Liver (tissue), 9 donors: Measurements from ENCODE around the gene ANKS1A. TPM values are rescaled to one million over a fixed set of nuclear protein-coding genes. Genes with fewer than 3 reads are reported as not detected.

Experiments
- DNase-seq: peaks from one replicate; pipeline ENCODE4 v3.0.0-alpha.2; 2017; ENCODE audit warnings: low spot score
- H3K27ac ChIP-seq, 2 donors: one replicate each; pipeline ENCODE4 v1.7.0; 2013; ENCODE audit warnings: inconsistent platforms in 2 of 2, low read length in 2 of 2, control low read depth in 1 of 2, low read depth in 1 of 2, mild to moderate bottlenecking in 1 of 2
- H3K27me3 ChIP-seq, 4 donors: one replicate each; pipeline versions ENCODE4 v1.6.1 to v1.7.0; 2013; ENCODE audit warnings: low read length in 3 of 4, inconsistent platforms in 1 of 4, mild to moderate bottlenecking in 1 of 4, moderate library complexity in 1 of 4; ENCODE audit not compliant: control insufficient read depth in 4 of 4, insufficient read depth in 4 of 4
- H3K36me3 ChIP-seq, 4 donors: one replicate each; pipeline versions ENCODE4 v1.6.1 to v1.7.0; 2013; ENCODE audit warnings: low read length in 3 of 4, mild to moderate bottlenecking in 3 of 4, low read depth in 1 of 4, moderate library complexity in 1 of 4; ENCODE audit not compliant: control insufficient read depth in 4 of 4, insufficient read depth in 3 of 4
- H3K4me1 ChIP-seq, 4 donors: one replicate each; pipeline versions ENCODE4 v1.6.1 to v1.7.0; 2013; ENCODE audit warnings: low read length in 3 of 4, mild to moderate bottlenecking in 3 of 4, moderate library complexity in 1 of 4; ENCODE audit not compliant: control insufficient read depth in 4 of 4, insufficient read depth in 4 of 4
- H3K4me3 ChIP-seq, 3 donors: one replicate each; pipeline versions ENCODE4 v1.6.1 to v1.7.0; 2013; ENCODE audit warnings: low read length in 3 of 3, control low read depth in 1 of 3, low read depth in 1 of 3, mild to moderate bottlenecking in 1 of 3
- H3K9ac ChIP-seq, 2 donors: one replicate each; pipeline ENCODE4 v1.7.0; 2013; ENCODE audit warnings: low read length in 2 of 2, mild to moderate bottlenecking in 2 of 2, moderate library complexity in 2 of 2, control low read depth in 1 of 2, low read depth in 1 of 2
- H3K9me3 ChIP-seq, 4 donors: one replicate each; pipeline versions ENCODE4 v1.6.1 to v1.7.0; 2013; ENCODE audit warnings: low read length in 3 of 4; ENCODE audit not compliant: control insufficient read depth in 4 of 4
- ATF3 ChIP-seq: IDR thresholded peaks from 2 replicates; pipeline ENCODE4 v1.6.1; 2016; ENCODE audit warnings: antibody characterized with exemption
- EGR1 ChIP-seq, 2 donors: IDR thresholded peaks; 2 replicates each; pipeline ENCODE4 v1.6.1; 2016 to 2018; ENCODE audit warnings: antibody characterized with exemption in 2 of 2, low read depth in 2 of 2
- FOXA1 ChIP-seq: IDR thresholded peaks from 2 replicates; pipeline ENCODE4 v1.6.1; 2016; ENCODE audit warnings: antibody characterized with exemption
- FOXA2 ChIP-seq: IDR thresholded peaks from 2 replicates; pipeline ENCODE4 v1.6.1; 2016; ENCODE audit warnings: antibody characterized with exemption
- HNF4A ChIP-seq, 2 donors: conservative IDR thresholded peaks; 2 replicates each; pipeline ENCODE4 v1.6.1; 2016; ENCODE audit warnings: antibody characterized with exemption in 2 of 2, mild to moderate bottlenecking in 2 of 2
- HNF4G ChIP-seq: IDR thresholded peaks from 2 replicates; pipeline ENCODE4 v1.6.1; 2016; ENCODE audit warnings: antibody characterized with exemption
- JUND ChIP-seq, 2 donors: IDR thresholded peaks; 2 replicates each; pipeline ENCODE4 v1.6.1; 2016; ENCODE audit warnings: antibody characterized with exemption in 2 of 2
- MAX ChIP-seq: IDR thresholded peaks from 2 replicates; pipeline ENCODE4 v1.6.1; 2016; ENCODE audit warnings: antibody characterized with exemption
- RAD21 ChIP-seq, 2 donors: IDR thresholded peaks; 2 replicates each; pipeline ENCODE4 v1.6.1; 2016; ENCODE audit warnings: antibody characterized with exemption in 2 of 2, mild to moderate bottlenecking in 2 of 2
- REST ChIP-seq: IDR thresholded peaks from 2 replicates; pipeline ENCODE4 v1.6.1; 2016; ENCODE audit warnings: antibody characterized with exemption, mild to moderate bottlenecking
- SP1 ChIP-seq: IDR thresholded peaks from 2 replicates; pipeline ENCODE4 v1.6.1; 2018; ENCODE audit warnings: antibody characterized with exemption, mild to moderate bottlenecking
- TAF1 ChIP-seq: conservative IDR thresholded peaks from 2 replicates; pipeline ENCODE4 v1.6.1; 2016; ENCODE audit warnings: antibody characterized with exemption, mild to moderate bottlenecking
- YY1 ChIP-seq: IDR thresholded peaks from 2 replicates; pipeline ENCODE4 v1.6.1; 2016; ENCODE audit warnings: antibody characterized with exemption, mild to moderate bottlenecking
- ZBTB33 ChIP-seq: IDR thresholded peaks from 2 replicates; pipeline ENCODE4 v1.6.1; 2016; ENCODE audit warnings: antibody characterized with exemption
- WGBS: extraction: QIAGEN DNeasy Blood & Tissue Kit; methylation state at CpG from one replicate; pipeline ENCODE4 v1.1.7; 2013; 5-methylcytosine and 5-hydroxymethylcytosine counted together
- polyA plus RNA-seq, 2 donors: library from polyadenylated mRNA; stranded (reverse) in 1 of 2; unstranded in 1 of 2; fragments of 200-250 nt in 1 of 2; fragments of >200 nt in 1 of 2; fragmentation: Nextera tagmentation in 1 of 2; extraction: Ambion mirVana in 1 of 2; gene quantifications; one replicate each; pipeline versions ENCODE4 v1.2.1 to v1.2.3, GENCODE V29; 2013 to 2015
- total RNA-seq, 2 donors: library from RNA; depleted of rRNA; stranded (reverse); fragments of >200 nt; gene quantifications; one replicate each; pipeline ENCODE4 v1.2.3, GENCODE V29; 2014
- donor health status: healthy.
- donor health status: healthy.
- donor health status: healthy.
- donor health status: healthy.
- donor health status: healthy.

The ANKS1A gene
- total and polyA plus RNA-seq, 4 donors, result 4.3 to 18.7 (median 6.7) TPM

GRCh38 chr6:35128042-35128441 lies 239.0 kb downstream of the ANKS1A start:
- no peaks in the 10 kb centered on the region for H3K9me3 ChIP-seq
- no peak for DNase-seq
- H3K27ac ChIP-seq, result no peak overlapping the region
- peaks cover 0 to 2% (median 0%) of the 10 kb centered on the region in 4 donors for H3K4me1 ChIP-seq
- WGBS, result 89% methylated on average over 4 of the region's 4 CpGs
- no peak overlapping the region for H3K4me3 ChIP-seq
- H3K36me3 ChIP-seq, result no peaks in the 10 kb centered on the region
- H3K27me3 ChIP-seq, result no peaks in the 10 kb centered on the region
- TF ChIP-seq FOXA2 (no peak), ZBTB33 (no peak), ATF3 (no peak), EGR1 (IDR thresholded peaks at IDR 0.05; ENCODE audit: low read depth in 2 of 2) (no peak), SP1 (no peak), HNF4A (conservative IDR thresholded peaks at IDR 0.05) (no peak), RAD21 (IDR thresholded peaks at IDR 0.05) (no peak)
- H3K9ac ChIP-seq, result no peak overlapping the region

- no peak overlapping the region for H3K27ac ChIP-seq
- H3K27me3 ChIP-seq, result no peaks in the 10 kb centered on the region
- peaks cover 0 to 2% (median 0%) of the 10 kb centered on the region in 4 donors for H3K4me1 ChIP-seq
- H3K9ac ChIP-seq, result no peak overlapping the region
- H3K9me3 ChIP-seq, result no peaks in the 10 kb centered on the region
- TF ChIP-seq SP1 (no peak), YY1 (no peak), RAD21 (IDR thresholded peaks at IDR 0.05) (no peak), MAX (no peak), JUND (IDR thresholded peaks at IDR 0.05) (no peak), TAF1 (no peak), HNF4A (conservative IDR thresholded peaks at IDR 0.05) (no peak), ATF3 (no peak), REST (no peak), FOXA1 (no peak), HNF4G (no peak)
- 91% methylated on average over 3 of the region's 3 CpGs for WGBS
- no peak overlapping the region for H3K4me3 ChIP-seq
- DNase-seq, result no peak
- H3K36me3 ChIP-seq, result no peaks in the 10 kb centered on the region
These were observed 239.4 kb downstream of the ANKS1A start for GRCh38 chr6:35128496-35128895.
